Renal cortical epithelial cell (primary cell): ENCODE results near the gene PRR14L. TPM values are rescaled to one million over a fixed set of nuclear protein-coding genes. Genes with fewer than 3 reads are reported as not detected.
"Not testable (repeated sequence)": the region's sequence is repeated elsewhere in the genome, so short reads cannot be mapped to it uniquely, and the experiment has no call there.

Source experiments
- DNase-seq: peaks from one replicate; pipeline ENCODE4 v3.0.0-alpha.2; 2011; ENCODE audit warnings: low read depth
- total RNA-seq: library from RNA; depleted of rRNA; stranded (reverse); fragments of >200 nt; gene quantifications from 2 replicates; pipeline ENCODE4 v1.2.3, GENCODE V29; 2014

The PRR14L gene
- total RNA-seq, 1 donor from 2014 or later = 54.7 TPM

DNA sequence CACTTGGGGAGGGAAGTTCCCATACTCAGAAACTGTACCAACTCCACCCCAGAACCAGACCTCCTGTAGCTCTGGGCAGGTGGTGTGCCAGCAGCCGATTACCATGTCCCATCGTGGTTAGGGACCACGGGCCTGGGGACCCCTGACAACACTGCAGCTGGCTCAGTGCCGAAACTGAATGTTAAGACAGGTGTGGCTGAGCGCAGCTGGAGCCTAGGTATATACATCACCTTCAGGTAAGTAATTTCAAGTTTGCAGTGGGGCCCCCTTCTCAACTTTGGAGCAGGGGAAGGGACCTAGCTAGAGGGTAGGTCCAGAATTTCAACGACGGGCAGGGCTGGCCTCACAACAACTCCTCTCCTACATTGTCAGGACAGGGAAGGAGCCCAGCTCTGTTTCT is 67.2 kb downstream of the PRR14L start:
- DNase-seq = no peak

DNA sequence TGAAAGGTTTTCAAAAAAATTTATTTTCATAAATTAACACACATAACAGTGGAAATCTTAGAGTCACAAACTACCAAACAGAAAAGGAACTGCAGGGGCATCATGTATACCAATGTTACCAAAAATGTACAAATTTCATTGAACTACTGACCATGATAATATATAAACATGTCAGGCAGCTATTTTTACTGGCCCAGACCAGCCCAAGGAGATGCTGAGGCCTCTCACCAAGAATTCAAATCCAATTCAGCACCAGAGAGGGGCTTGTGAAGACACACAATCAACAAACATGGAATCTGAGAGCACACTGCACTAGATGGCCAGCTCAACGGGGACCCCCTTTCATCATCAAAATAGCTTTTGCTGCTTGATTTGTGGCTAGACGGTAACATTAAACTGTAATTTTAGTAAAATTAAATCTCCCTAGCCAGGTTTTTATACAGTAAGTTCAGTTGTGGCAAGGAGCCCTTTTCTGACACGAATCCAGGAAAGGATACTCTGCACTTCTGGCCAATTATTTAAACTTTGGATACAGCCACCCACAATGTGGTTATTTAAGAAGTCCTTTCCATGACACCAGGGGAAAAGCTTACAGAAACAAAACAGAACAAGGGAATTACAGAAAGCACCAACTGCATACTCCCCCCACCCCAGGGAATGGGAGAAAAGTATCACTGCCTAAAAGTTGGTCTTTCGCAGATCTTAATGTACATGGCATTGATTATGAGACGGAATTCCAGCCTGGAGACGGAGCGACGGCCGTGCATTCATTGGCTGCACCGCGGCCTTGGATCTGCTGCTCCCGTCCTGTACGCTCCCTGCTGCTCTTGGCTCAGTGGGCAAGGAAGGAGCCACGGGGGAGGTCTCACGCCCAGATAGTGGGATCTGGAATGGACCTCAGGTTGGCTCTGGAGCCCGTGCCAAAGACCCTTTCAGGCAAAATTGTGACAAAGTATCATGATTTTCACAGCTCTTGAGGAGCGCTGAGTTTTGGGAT is 68.3 kb downstream of the PRR14L start:
- no peak for DNase-seq

DNA sequence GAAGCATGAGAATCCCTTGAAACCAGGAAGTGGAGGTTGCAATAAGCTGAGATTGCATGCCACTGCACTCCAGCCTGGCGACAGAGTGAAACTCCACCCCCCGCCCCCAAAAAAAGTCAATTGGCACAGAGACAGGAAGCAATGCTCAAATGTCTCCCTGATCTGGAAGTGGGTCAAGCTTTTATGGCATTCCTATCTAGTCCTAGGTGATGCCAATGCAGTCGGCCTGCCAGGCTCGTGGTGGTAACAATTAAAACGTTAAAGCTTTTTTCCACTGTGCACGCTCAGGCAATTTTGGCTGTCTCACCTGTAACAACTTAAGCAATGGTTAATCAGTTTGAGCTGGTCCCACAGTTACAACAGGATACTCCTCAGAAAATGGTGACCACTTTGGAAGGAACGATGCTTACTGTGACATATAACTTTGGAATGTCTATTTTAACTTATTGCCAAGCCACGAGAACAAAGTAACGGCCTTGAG is 69.0 kb downstream of the PRR14L start:
- DNase-seq = peak; percentile 37

DNA sequence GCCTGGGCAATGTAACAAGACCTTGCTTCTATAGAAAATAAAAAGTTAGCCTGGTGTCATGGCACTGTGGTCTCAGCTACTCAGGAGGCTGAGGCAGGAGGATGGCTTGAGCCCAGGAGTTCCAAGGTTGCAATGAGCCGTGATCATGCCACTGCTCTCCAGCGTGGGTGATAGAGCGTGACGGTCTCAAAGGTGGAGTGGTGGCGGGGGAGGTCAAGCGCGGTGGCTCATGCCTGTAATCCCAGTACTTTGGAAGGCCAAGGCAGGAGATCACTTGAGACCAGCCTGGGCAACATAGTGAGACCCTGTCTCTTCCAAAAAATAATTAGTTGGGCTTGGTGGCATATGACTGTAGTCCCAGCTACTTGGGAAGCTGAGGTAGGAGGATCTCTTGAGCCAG is 71.2 kb downstream of the PRR14L start:
- DNase-seq = no peak

DNA sequence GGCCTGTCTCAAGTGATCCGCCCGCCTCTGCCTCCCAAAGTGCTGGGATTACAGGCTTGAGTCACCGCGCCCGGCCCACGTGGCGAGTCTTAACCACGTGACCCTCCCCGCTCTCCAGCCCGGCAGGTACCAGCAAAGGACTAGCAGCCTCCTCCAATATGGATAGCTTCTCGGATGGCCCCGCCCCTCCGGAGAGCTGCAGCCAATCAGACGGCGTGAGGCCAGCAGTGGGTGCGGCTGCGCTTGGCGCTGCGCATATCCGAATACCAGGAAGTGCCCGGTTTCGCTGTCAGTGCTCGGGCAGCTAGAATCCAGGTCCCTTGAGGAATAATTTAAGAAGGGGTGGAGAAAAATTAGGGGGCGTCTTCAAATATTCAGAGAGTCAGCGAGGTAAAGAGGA is 73.2 kb downstream of the PRR14L start:
- DNase-seq = peak; percentile 92

- DNase-seq = not testable (repeated sequence)
These were observed 75.7 kb downstream of the PRR14L start for GRCh38 chr22:31674219-31674618.

DNA sequence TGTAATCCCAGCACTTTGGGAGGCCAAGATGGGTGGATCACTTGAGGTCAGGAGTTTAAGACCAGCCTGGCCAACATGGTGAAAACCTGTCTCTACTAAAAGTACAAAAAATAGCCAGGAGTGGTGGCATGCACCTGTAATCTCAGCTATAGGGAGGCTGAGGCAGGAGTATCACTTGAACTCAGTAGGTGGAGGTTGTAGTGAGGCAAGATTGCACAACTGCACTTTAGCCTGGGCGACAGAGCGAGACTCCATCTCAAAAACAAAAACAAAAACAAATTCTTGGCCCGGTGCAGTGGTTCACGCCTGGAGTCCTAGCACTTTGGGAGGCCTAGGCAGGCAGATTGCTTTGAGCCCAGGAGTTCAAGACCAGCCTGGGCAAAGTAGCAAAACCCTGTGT is 81.1 kb downstream of the PRR14L start:
- DNase-seq = not testable (repeated sequence)

DNA sequence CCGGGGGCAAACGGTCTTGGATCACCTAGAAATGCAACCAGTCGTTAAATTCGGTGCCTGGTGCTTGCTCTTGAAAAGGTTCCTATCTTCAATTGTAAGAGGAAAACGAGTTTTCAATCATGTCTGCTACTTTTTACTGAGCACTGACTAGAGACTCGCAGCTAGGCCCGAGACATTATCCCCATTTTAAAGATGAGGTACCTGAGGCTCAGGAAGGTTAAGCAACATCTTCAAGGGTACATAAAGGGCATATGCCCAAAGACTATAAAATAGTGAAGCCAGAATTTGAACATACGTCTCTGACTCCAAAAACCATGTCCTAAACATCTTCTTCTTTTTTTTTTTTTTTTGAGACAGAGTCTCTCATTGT is 87.3 kb downstream of the PRR14L start:
- DNase-seq = no peak

- DNase-seq = peak; percentile 94
These were observed 87.9 kb downstream of the PRR14L start, which contains the start of gene PISD for GRCh38 chr22:31661851-31662667. PISD (minus strand) TSS chr22:31662215; CDS start chr22:31662208, 7 bp downstream.

GRCh38 chr22:31660860-31661341 is 89.0 kb downstream of the PRR14L start:
- DNase-seq = peak; percentile 86

DNA sequence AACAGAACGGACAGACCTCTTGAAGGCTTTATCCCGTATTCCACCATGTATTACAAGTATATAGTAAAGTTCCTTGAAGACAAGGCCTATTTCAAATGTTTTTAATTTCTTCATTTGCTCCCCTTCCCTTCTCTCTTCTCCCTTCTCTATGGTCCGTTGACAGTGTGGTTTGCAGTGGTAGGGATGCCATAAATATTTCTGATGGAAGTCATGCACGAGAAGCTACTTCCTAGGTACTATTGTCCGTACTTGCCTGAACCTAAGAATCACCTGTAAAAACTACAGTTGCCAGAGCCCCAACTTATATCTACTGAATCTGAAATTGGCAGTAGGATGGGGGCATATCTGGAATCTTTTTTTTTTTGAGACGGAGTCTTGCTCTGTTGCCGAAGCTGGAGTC is 90.7 kb downstream of the PRR14L start:
- DNase-seq = peak; percentile 75

GRCh38 chr22:31654408-31654807 is 95.5 kb downstream of the PRR14L start:
- DNase-seq = no peak

DNA sequence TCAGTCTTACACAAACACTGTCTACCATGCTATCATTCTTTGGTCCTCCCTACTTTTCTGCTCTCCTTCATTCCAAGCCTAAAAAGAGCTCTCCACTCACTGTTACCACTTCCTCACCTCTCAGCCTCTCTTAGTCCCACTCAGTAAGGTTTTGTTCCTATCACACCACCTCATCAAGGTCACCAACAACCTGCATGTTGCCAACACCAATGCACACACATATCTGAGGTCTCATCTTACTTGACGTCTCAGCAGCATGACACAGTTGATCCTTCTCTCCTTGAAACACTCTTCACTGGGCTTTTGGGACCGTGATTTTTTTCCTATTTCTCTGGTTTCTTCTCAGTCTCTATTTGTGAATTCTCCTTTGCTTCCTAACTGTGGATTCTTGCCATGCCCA is 96.0 kb downstream of the PRR14L start:
- no peak for DNase-seq

- DNase-seq = peak; percentile 79
These were observed 96.8 kb downstream of the PRR14L start for GRCh38 chr22:31652911-31653684.

GRCh38 chr22:31652088-31652487 is 97.8 kb downstream of the PRR14L start:
- no peak for DNase-seq

- DNase-seq = no peak
These were observed 98.3 kb downstream of the PRR14L start for GRCh38 chr22:31651664-31652063.

GRCh38 chr22:31650391-31650790 is 99.5 kb downstream of the PRR14L start:
- DNase-seq = peak; percentile 96

- no peak for DNase-seq
These were observed 102.2 kb downstream of the PRR14L start for GRCh38 chr22:31647523-31648320.

DNA sequence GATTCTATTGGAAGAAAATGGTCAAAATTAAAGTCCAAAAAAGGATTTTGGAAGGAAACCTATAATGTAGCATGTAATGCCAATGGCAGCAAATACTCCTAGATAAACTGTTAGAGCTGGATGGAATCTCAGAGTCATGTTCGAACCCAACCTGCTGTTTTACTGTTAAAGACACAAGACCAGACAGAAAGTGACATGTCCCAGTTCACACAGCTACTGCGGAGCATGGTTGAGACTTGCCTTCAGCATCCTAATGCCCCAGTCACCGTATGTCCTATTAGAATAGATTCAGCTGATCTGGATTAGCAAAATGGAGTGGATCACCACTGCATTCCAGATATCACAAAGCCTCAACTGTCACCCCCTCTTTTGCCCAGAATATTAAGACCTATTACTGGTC is 102.9 kb downstream of the PRR14L start:
- no peak for DNase-seq

DNA sequence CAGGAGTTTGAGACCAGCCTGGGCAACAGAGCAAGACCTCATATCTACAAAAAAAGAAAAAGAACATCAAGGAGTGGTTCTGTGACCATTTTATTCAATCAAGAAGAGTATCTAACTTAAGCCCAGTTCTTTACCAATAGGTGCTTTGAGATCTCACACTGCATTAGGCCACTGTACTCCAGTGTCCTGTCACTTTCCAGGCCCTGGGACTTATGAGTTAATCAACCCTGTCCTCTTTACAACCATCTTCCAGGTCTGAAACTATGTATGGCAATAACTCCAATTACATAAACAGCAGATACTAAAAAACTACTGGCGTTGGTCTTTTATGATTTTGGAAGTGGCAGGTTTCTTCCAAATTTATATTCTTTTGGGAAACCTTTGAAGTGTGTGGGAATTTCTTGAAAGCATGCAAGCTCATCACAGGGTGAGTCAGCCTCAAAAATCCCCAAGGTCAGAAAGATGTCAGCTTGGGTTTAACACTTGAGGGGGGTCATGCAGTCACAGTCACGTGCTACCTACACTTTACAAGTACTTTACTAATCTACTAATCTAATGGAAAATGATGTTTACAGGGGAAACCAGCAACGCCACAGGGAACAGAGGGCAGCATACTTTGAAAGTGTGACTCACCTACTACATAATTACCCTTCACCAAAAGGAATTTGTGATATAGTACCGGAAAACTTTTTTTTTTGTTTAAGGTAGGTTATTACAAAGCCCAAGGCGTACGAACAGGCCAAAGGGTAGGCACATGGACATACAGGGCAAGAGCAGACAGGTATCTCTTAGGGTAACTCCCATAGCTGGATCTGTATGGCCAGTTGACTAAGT is 103.5 kb downstream of the PRR14L start:
- DNase-seq = peak; percentile 100
